ENCODE data around the gene PPAT. TPM values are rescaled to one million over a fixed set of nuclear protein-coding genes. Genes with fewer than 3 reads are reported as not detected.

Gene PPAT
- total and polyA plus RNA-seq, 2 donors (not counting 3 experiments of a cell fraction or from before 2014, with no cell fraction given) = 4.3 to 25.5 TPM

- DNase-seq (ENCODE audit: low read depth, low spot score) (no peak), FAIRE-seq (no peak)
- Histone ChIP-seq H3K4me3 (replicated peaks in 1 of 3; ENCODE audit: insufficient read depth in 1 of 3, low read depth in 1 of 3, low read length in 3 of 3) (no peak overlapping the region), H3K27ac (ENCODE audit: insufficient read depth, low read depth, low read length) (no peak overlapping the region), H2AFZ (ENCODE audit: low read depth, low read length) (no peak overlapping the region), H3K36me3 (ENCODE audit: control insufficient read depth in 2 of 2, extremely low read depth in 1 of 2, insufficient read depth in 2 of 2, low read length in 2 of 2) (peaks cover 0 to 10% of the 10 kb centered on the region in 2 experiments), H3K4me1 (ENCODE audit: control insufficient read depth, extremely low read depth, insufficient read depth, low read length) (peaks cover 10% of the 10 kb centered on the region), H4K20me1 (replicated peaks; ENCODE audit: control insufficient read depth, extremely low read depth, insufficient read depth, low read length) (no peaks in the 10 kb centered on the region), H3K9me1 (replicated peaks; ENCODE audit: control insufficient read depth, extremely low read depth, insufficient read depth, low read length) (no peaks in the 10 kb centered on the region), H3K9ac (replicated peaks; ENCODE audit: extremely low read depth, insufficient read depth, low read length) (no peak overlapping the region), H3K27me3 (ENCODE audit: control insufficient read depth in 2 of 2, insufficient read depth in 2 of 2, low read length in 2 of 2) (no peaks in the 10 kb centered on the region), H3K79me2 (ENCODE audit: control insufficient read depth, insufficient read depth, low read length) (peaks cover 82% of the 10 kb centered on the region), H3K4me2 (ENCODE audit: insufficient read depth, low read length) (no peak overlapping the region), H3K9me3 (replicated peaks; ENCODE audit: control insufficient read depth, insufficient read depth, low read length) (no peaks in the 10 kb centered on the region)
- CTCF ChIA-PET = interaction anchor here (1.2 to 1.5 kb wide), 2 partner anchors 18 to 36 kb away, joined by 3 to 5 read pairs; no protein-coding TSS in a partner anchor
- intact Hi-C loops (cut with micrococcal nuclease) = no loop called here
- no peak for TF ChIP-seq FOS (IDR thresholded peaks at IDR 0.05; ENCODE audit: borderline replicate concordance, insufficient read depth, low read length)
- TF ChIP-seq GATA2 (IDR thresholded peaks at IDR 0.05; ENCODE audit: insufficient read depth, insufficient read length, low read depth, low read length) = no peak
- POLR2A ChIA-PET = no interaction called here
- dilution Hi-C loops (cut with MboI; ENCODE audit: extremely low pct_ligation_motif_present, low sequenced_read_pairs) = no loop called here
- BruUV-seq (replicated peaks) = no TSS peak
Measured at GRCh38 chr4:56440983-56441382, 5.6 kb upstream of the PPAT start.

- no peak overlapping the region for H2AFZ ChIP-seq (ENCODE audit: low read depth, low read length)
- H3K27me3 ChIP-seq (ENCODE audit: control insufficient read depth in 2 of 2, insufficient read depth in 2 of 2, low read length in 2 of 2) = no peaks in the 10 kb centered on the region
- ChIA-PET CTCF (no interaction called here), POLR2A (no interaction called here)
- no peak overlapping the region for H3K4me3 ChIP-seq (replicated peaks in 1 of 3; ENCODE audit: insufficient read depth in 1 of 3, low read depth in 1 of 3, low read length in 3 of 3)
- BruUV-seq (replicated peaks) = no TSS peak
- no peak overlapping the region for H3K27ac ChIP-seq (ENCODE audit: insufficient read depth, low read depth, low read length)
- H3K9me3 ChIP-seq (replicated peaks; ENCODE audit: control insufficient read depth, insufficient read depth, low read length) = no peaks in the 10 kb centered on the region
- H3K4me1 ChIP-seq (ENCODE audit: control insufficient read depth, extremely low read depth, insufficient read depth, low read length) = peaks cover 16% of the 10 kb centered on the region
- FAIRE-seq (no peak), DNase-seq (ENCODE audit: low read depth, low spot score) (no peak)
- no peak overlapping the region for H3K4me2 ChIP-seq (ENCODE audit: insufficient read depth, low read length)
- peaks cover 0 to 9% of the 10 kb centered on the region in 2 experiments for H3K36me3 ChIP-seq (ENCODE audit: control insufficient read depth in 2 of 2, extremely low read depth in 1 of 2, insufficient read depth in 2 of 2, low read length in 2 of 2)
- no peak for TF ChIP-seq POLR2AphosphoS5 (IDR thresholded peaks at IDR 0.05; ENCODE audit: insufficient read depth, low read depth, low read length)
- no peak for TF ChIP-seq POLR2A (IDR thresholded peaks at IDR 0.05; ENCODE audit: low read depth, low read length)
- TF ChIP-seq FOS (IDR thresholded peaks at IDR 0.05; ENCODE audit: borderline replicate concordance, insufficient read depth, low read length) = no peak
- no peak for TF ChIP-seq MYC (IDR thresholded peaks at IDR 0.05; ENCODE audit: low read depth, low read length)
- TF ChIP-seq JUN (IDR thresholded peaks at IDR 0.05; ENCODE audit: borderline replicate concordance, insufficient read depth, insufficient read length, low read depth) = no peak
- no peak for TF ChIP-seq CTCF (IDR thresholded peaks at IDR 0.05; ENCODE audit: extremely low read depth in 1 of 2, insufficient read depth in 1 of 2, low read depth in 1 of 2, low read length in 2 of 2)
- TF ChIP-seq EZH2 (IDR thresholded peaks at IDR 0.05; ENCODE audit: borderline replicate concordance, low read depth, low read length, severe bottlenecking) = no peak
- no peak for TF ChIP-seq GATA2 (IDR thresholded peaks at IDR 0.05; ENCODE audit: insufficient read depth, insufficient read length, low read depth, low read length)
- TF ChIP-seq MAX (IDR thresholded peaks at IDR 0.05; ENCODE audit: insufficient read depth, insufficient read length) = no peak
- intact Hi-C loops (cut with micrococcal nuclease) = loop anchor here (5.0 to 10.0 kb wide), 2 partner anchors 104 to 494 kb away; partner anchors contain the start of gene CEP135
- dilution Hi-C loops (cut with MboI; ENCODE audit: extremely low pct_ligation_motif_present, low sequenced_read_pairs) = no loop called here
- no peaks in the 10 kb centered on the region for H3K9me1 ChIP-seq (replicated peaks; ENCODE audit: control insufficient read depth, extremely low read depth, insufficient read depth, low read length)
- H3K9ac ChIP-seq (replicated peaks; ENCODE audit: extremely low read depth, insufficient read depth, low read length) = no peak overlapping the region
- peaks cover 83% of the 10 kb centered on the region for H3K79me2 ChIP-seq (ENCODE audit: control insufficient read depth, insufficient read depth, low read length)
- H4K20me1 ChIP-seq (replicated peaks; ENCODE audit: control insufficient read depth, extremely low read depth, insufficient read depth, low read length) = no peaks in the 10 kb centered on the region
Measured at GRCh38 chr4:56438766-56439165, 3.4 kb upstream of the PPAT start.
